H54 (cell line): ENCODE results near the gene TXLNB.

ENCODE experiments used
- DNase-seq: peaks from one replicate; pipeline ENCODE4 v3.0.0; 2011; ENCODE audit warnings: low spot score, mixed read lengths; ENCODE audit not compliant: insufficient read length
- FAIRE-seq: peaks from 3 replicates; lab custom pipeline; 2011; peaks lifted over from hg19 to GRCh38; lab: Jason Lieb, UNC
- POLR2A ChIP-seq: IDR thresholded peaks from 2 replicates; pipeline ENCODE4 v1.6.1; 2011; ENCODE audit warnings: low read depth, mild to moderate bottlenecking, low read length

TXLNB gene

GRCh38 chr6:139275279-139276055 lies 16.3 kb downstream of the TXLNB start:
- FAIRE-seq (no peak), DNase-seq (no peak)
- no peak for TF ChIP-seq POLR2A

- peak; percentile 15 for FAIRE-seq
- DNase-seq, result peak; percentile 5
- no peak for TF ChIP-seq POLR2A
Measured at GRCh38 chr6:139271056-139271455, 20.7 kb downstream of the TXLNB start.

- TF ChIP-seq POLR2A, result no peak
- no peak for DNase-seq
- no peak for FAIRE-seq
Measured at GRCh38 chr6:139270249-139270648, 21.5 kb downstream of the TXLNB start.

- FAIRE-seq (no peak), DNase-seq (no peak)
- TF ChIP-seq POLR2A, result no peak
Measured at GRCh38 chr6:139265512-139266190, 26.1 kb downstream of the TXLNB start.

GRCh38 chr6:139262519-139263300 lies 29.1 kb downstream of the TXLNB start:
- FAIRE-seq (peak; percentile 15), DNase-seq (no peak)
- TF ChIP-seq POLR2A, result no peak

- TF ChIP-seq POLR2A, result no peak
- no peak for FAIRE-seq
- DNase-seq, result no peak
Measured at GRCh38 chr6:139257821-139258398, 33.9 kb downstream of the TXLNB start.

GRCh38 chr6:139257291-139257690 lies 34.5 kb downstream of the TXLNB start:
- no peak for DNase-seq

GRCh38 chr6:139256087-139256486 lies 35.7 kb downstream of the TXLNB start:
- no peak for TF ChIP-seq POLR2A
- DNase-seq (no peak), FAIRE-seq (no peak)

More at GRCh38 chr6:139257291-139257690, 34.5 kb downstream of the TXLNB start:
- FAIRE-seq, result no peak
- TF ChIP-seq POLR2A, result no peak

- no peak for TF ChIP-seq POLR2A
- no peak for DNase-seq
- no peak for FAIRE-seq
Measured at GRCh38 chr6:139254196-139254595, 37.6 kb downstream of the TXLNB start.

GRCh38 chr6:139253656-139254055 lies 38.1 kb downstream of the TXLNB start:
- no peak for DNase-seq
- FAIRE-seq, result no peak
- no peak for TF ChIP-seq POLR2A

GRCh38 chr6:139251691-139252390 lies 40.0 kb downstream of the TXLNB start:
- no peak for TF ChIP-seq POLR2A
- DNase-seq, result no peak
- FAIRE-seq, result no peak

GRCh38 chr6:139251045-139251690 lies 40.6 kb downstream of the TXLNB start:
- FAIRE-seq (no peak), DNase-seq (no peak)
- no peak for TF ChIP-seq POLR2A
